Stimulated activated CD4-positive, alpha-beta T cell treated with anti-CD3 and anti-CD28 coated beads, Interleukin-15, amount 100 ng/mL, for 24 hours (primary cell): ENCODE results near the gene RAX.
"Not testable (repeated sequence)": the region's sequence is repeated elsewhere in the genome, so short reads cannot be mapped to it uniquely, and the experiment has no call there.

Source experiments
- DNase-seq: peaks from one replicate; pipeline ENCODE4 v3.0.0-alpha.2; 2020

Gene RAX

GRCh38 chr18:59272221-59272888, 899 bp downstream of the RAX start:
- no peak for DNase-seq

GRCh38 chr18:59271606-59272220, 1.5 kb downstream of the RAX start:
- no peak for DNase-seq

- DNase-seq, result no peak
Measured at GRCh38 chr18:59270689-59271257, 2.5 kb downstream of the RAX start.

GRCh38 chr18:59269563-59270119, 3.6 kb downstream of the RAX start:
- DNase-seq, result no peak

GRCh38 chr18:59268721-59269562, 4.3 kb downstream of the RAX start:
- peak; percentile 76 for DNase-seq

GRCh38 chr18:59268127-59268720, 5.0 kb downstream of the RAX start:
- no peak for DNase-seq

GRCh38 chr18:59267503-59268126, 5.6 kb downstream of the RAX start:
- DNase-seq, result no peak

- DNase-seq, result no peak
Measured at GRCh38 chr18:59266886-59267502, 6.3 kb downstream of the RAX start.

GRCh38 chr18:59266459-59266858, 6.8 kb downstream of the RAX start:
- DNase-seq, result no peak

- no peak for DNase-seq
Measured at GRCh38 chr18:59265974-59266369, 7.3 kb downstream of the RAX start.

GRCh38 chr18:59265246-59265973, 7.8 kb downstream of the RAX start:
- peak; percentile 75 for DNase-seq

GRCh38 chr18:59264651-59265245, 8.5 kb downstream of the RAX start:
- DNase-seq, result no peak

GRCh38 chr18:59264121-59264571, 9.1 kb downstream of the RAX start:
- no peak for DNase-seq

GRCh38 chr18:59263661-59264060, 9.6 kb downstream of the RAX start:
- DNase-seq, result no peak

- DNase-seq, result not testable (repeated sequence)
Measured at GRCh38 chr18:59262243-59262642, 11.0 kb downstream of the RAX start.

- DNase-seq, result not testable (repeated sequence)
Measured at GRCh38 chr18:59261842-59262241, 11.4 kb downstream of the RAX start.

- DNase-seq, result not testable (repeated sequence)
Measured at GRCh38 chr18:59255491-59255890, 17.8 kb downstream of the RAX start.

GRCh38 chr18:59249199-59249774, 24.0 kb downstream of the RAX start:
- DNase-seq, result peak; percentile 48

- no peak for DNase-seq
Measured at GRCh38 chr18:59246796-59247195, 26.5 kb downstream of the RAX start.

GRCh38 chr18:59242906-59243305, 30.3 kb downstream of the RAX start:
- no peak for DNase-seq
